NT2/D1 (cell line): ENCODE results near the gene SLC18A3.

ENCODE experiments used
- DNase-seq: peaks from one replicate; pipeline ENCODE4 v3.0.0-alpha.2; 2011; ENCODE audit warnings: low read depth, low spot score
- H3K27me3 ChIP-seq: 2 replicates; pipeline ENCODE4 v1.6.0; 2011; ENCODE audit warnings: mild to moderate bottlenecking; ENCODE audit not compliant: insufficient read length, insufficient read depth
- H3K36me3 ChIP-seq: 2 replicates; pipeline ENCODE4 v1.6.1; 2011; ENCODE audit warnings: mild to moderate bottlenecking, low read length, mixed read lengths; ENCODE audit not compliant: insufficient read depth, insufficient read length
- H3K4me1 ChIP-seq: 2 replicates; pipeline ENCODE4 v1.5.1; 2011; ENCODE audit not compliant: insufficient read depth, insufficient read length
- H3K4me3 ChIP-seq: 2 replicates; pipeline ENCODE4 v1.5.1; 2011; ENCODE audit warnings: low read depth; ENCODE audit not compliant: insufficient read length
- H3K9ac ChIP-seq: 2 replicates; pipeline ENCODE4 v1.6.0; 2011; ENCODE audit warnings: low read depth; ENCODE audit not compliant: insufficient read length
- H3K9me3 ChIP-seq: 2 replicates; pipeline ENCODE4 v1.5.1; 2011; ENCODE audit warnings: mild to moderate bottlenecking, low read length; ENCODE audit not compliant: insufficient read depth
- SUZ12 ChIP-seq: IDR thresholded peaks from 2 replicates; pipeline ENCODE4 v1.6.1; 2011; ENCODE audit not compliant: insufficient read length, insufficient read depth; ENCODE audit errors: extremely low read depth
- YY1 ChIP-seq: IDR thresholded peaks from 2 replicates; pipeline ENCODE4 v1.6.1; 2011; ENCODE audit not compliant: insufficient read length, insufficient read depth
- ZNF274 ChIP-seq: IDR thresholded peaks from 2 replicates; pipeline ENCODE4 v1.6.1; 2011; ENCODE audit warnings: mild to moderate bottlenecking, low read depth, low read length

Gene SLC18A3

GRCh38 chr10:49622426-49623425, 12.6 kb downstream of the SLC18A3 start:
- H3K27me3 ChIP-seq = peaks cover 12% of the 10 kb centered on the region
- H3K4me1 ChIP-seq = peaks cover 2% of the 10 kb centered on the region
- TF ChIP-seq SUZ12 (no peak), YY1 (no peak), ZNF274 (no peak)
- no peaks in the 10 kb centered on the region for H3K9me3 ChIP-seq
- no peak overlapping the region for H3K9ac ChIP-seq
- H3K36me3 ChIP-seq = no peaks in the 10 kb centered on the region
- DNase-seq = no peak
- H3K4me3 ChIP-seq = no peak overlapping the region

- peaks cover 8% of the 10 kb centered on the region for H3K27me3 ChIP-seq
- H3K9me3 ChIP-seq = no peaks in the 10 kb centered on the region
- H3K4me1 ChIP-seq = peaks cover 2% of the 10 kb centered on the region
- TF ChIP-seq SUZ12 = no peak
- TF ChIP-seq YY1 = no peak
- TF ChIP-seq ZNF274 = no peak
- H3K4me3 ChIP-seq = no peak overlapping the region
- no peak for DNase-seq
- H3K9ac ChIP-seq = no peak overlapping the region
- no peaks in the 10 kb centered on the region for H3K36me3 ChIP-seq
These were observed 14.5 kb downstream of the SLC18A3 start for GRCh38 chr10:49624629-49625028.

GRCh38 chr10:49625411-49625810, 15.3 kb downstream of the SLC18A3 start:
- Histone ChIP-seq H3K9me3 (no peaks in the 10 kb centered on the region), H3K4me1 (peaks cover 1% of the 10 kb centered on the region)

GRCh38 chr10:49627038-49627437, 16.9 kb downstream of the SLC18A3 start:
- DNase-seq = no peak
- no peaks in the 10 kb centered on the region for H3K4me1 ChIP-seq
- no peak overlapping the region for H3K4me3 ChIP-seq
- H3K27me3 ChIP-seq = peaks cover 8% of the 10 kb centered on the region
- H3K9me3 ChIP-seq = no peaks in the 10 kb centered on the region
- H3K9ac ChIP-seq = no peak overlapping the region
- no peak for TF ChIP-seq YY1
- TF ChIP-seq SUZ12 = no peak
- TF ChIP-seq ZNF274 = no peak
- H3K36me3 ChIP-seq = no peaks in the 10 kb centered on the region

More at GRCh38 chr10:49625411-49625810, 15.3 kb downstream of the SLC18A3 start:
- peaks cover 8% of the 10 kb centered on the region for H3K27me3 ChIP-seq
- no peaks in the 10 kb centered on the region for H3K36me3 ChIP-seq
- no peak overlapping the region for H3K4me3 ChIP-seq
- TF ChIP-seq SUZ12 (no peak), ZNF274 (no peak), YY1 (no peak)
- H3K9ac ChIP-seq = no peak overlapping the region
- DNase-seq = no peak

- H3K36me3 ChIP-seq = no peaks in the 10 kb centered on the region
- H3K9ac ChIP-seq = no peak overlapping the region
- no peaks in the 10 kb centered on the region for H3K9me3 ChIP-seq
- peaks cover 7% of the 10 kb centered on the region for H3K27me3 ChIP-seq
- H3K4me3 ChIP-seq = no peak overlapping the region
- DNase-seq = no peak
- peaks cover 3% of the 10 kb centered on the region for H3K4me1 ChIP-seq
- TF ChIP-seq SUZ12 (no peak), ZNF274 (no peak), YY1 (no peak)
These were observed 17.6 kb downstream of the SLC18A3 start for GRCh38 chr10:49627644-49628247.

- no peak for DNase-seq
- Histone ChIP-seq H3K4me1 (peaks cover 5% of the 10 kb centered on the region), H3K27me3 (peaks cover 4% of the 10 kb centered on the region), H3K9ac (no peak overlapping the region), H3K36me3 (no peaks in the 10 kb centered on the region), H3K9me3 (no peaks in the 10 kb centered on the region), H3K4me3 (no peak overlapping the region)
- TF ChIP-seq SUZ12 (no peak), ZNF274 (no peak), YY1 (no peak)
These were observed 18.5 kb downstream of the SLC18A3 start for GRCh38 chr10:49628599-49628998.

- H3K36me3 ChIP-seq = no peaks in the 10 kb centered on the region
- H3K9me3 ChIP-seq = no peaks in the 10 kb centered on the region
- peaks cover 4% of the 10 kb centered on the region for H3K27me3 ChIP-seq
- DNase-seq = no peak
- H3K9ac ChIP-seq = no peak overlapping the region
- TF ChIP-seq ZNF274 = no peak
- TF ChIP-seq SUZ12 = no peak
- TF ChIP-seq YY1 = no peak
- no peak overlapping the region for H3K4me3 ChIP-seq
- peaks cover 5% of the 10 kb centered on the region for H3K4me1 ChIP-seq
These were observed 19.3 kb downstream of the SLC18A3 start for GRCh38 chr10:49629431-49629881.
